ENCODE data around the gene RHBDL3. TPM values are rescaled to one million over a fixed set of nuclear protein-coding genes. Genes with fewer than 3 reads are reported as not detected.

The RHBDL3 gene
- total RNA-seq, 1 donor, result 0.09 TPM

DNA sequence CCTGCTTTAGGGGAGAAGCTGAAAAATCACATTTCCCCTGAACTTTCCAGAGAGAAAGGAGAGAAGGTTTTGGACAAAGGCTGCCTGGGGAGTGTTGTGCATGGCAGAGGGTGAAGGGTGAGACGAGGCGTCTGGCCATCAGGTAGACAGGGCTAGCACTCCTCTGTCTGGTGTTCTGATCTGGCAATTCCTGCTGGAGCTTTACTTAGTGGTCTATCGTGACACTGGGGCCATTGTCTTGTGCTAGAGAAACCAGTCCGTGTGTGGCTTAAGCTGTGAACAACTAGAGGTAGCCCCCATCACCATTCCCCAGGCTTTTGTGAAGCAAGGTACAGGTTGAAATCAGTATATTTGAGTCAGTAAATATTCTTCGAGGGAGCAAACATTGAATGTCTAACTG, 8.5 kb downstream of the RHBDL3 start:
- TF ChIP-seq, protein P1, sequence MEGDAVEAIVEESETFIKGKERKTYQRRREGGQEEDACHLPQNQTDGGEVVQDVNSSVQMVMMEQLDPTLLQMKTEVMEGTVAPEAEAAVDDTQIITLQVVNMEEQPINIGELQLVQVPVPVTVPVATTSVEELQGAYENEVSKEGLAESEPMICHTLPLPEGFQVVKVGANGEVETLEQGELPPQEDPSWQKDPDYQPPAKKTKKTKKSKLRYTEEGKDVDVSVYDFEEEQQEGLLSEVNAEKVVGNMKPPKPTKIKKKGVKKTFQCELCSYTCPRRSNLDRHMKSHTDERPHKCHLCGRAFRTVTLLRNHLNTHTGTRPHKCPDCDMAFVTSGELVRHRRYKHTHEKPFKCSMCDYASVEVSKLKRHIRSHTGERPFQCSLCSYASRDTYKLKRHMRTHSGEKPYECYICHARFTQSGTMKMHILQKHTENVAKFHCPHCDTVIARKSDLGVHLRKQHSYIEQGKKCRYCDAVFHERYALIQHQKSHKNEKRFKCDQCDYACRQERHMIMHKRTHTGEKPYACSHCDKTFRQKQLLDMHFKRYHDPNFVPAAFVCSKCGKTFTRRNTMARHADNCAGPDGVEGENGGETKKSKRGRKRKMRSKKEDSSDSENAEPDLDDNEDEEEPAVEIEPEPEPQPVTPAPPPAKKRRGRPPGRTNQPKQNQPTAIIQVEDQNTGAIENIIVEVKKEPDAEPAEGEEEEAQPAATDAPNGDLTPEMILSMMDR (IDR thresholded peaks at IDR 0.05; ENCODE audit: insufficient read depth, low read length), result no peak
- H3K4me3 ChIP-seq (ENCODE audit: low read depth, low read length), result no peak overlapping the region
- no peak for DNase-seq (ENCODE audit: low read depth)

- H3K4me3 ChIP-seq (ENCODE audit: low read depth, low read length), result no peak overlapping the region
- TF ChIP-seq, protein P1 (IDR thresholded peaks at IDR 0.05; ENCODE audit: insufficient read depth, low read length), result no peak
- DNase-seq (ENCODE audit: low read depth), result no peak
These were observed 9.0 kb downstream of the RHBDL3 start for GRCh38 chr17:32274643-32275042.

- TF ChIP-seq, protein P1 (IDR thresholded peaks at IDR 0.05; ENCODE audit: insufficient read depth, low read length), result no peak
- DNase-seq (ENCODE audit: low read depth), result peak; percentile 67
- no peak overlapping the region for H3K4me3 ChIP-seq (ENCODE audit: low read depth, low read length)
These were observed 9.7 kb downstream of the RHBDL3 start for GRCh38 chr17:32275060-32276042.

- H3K4me3 ChIP-seq (ENCODE audit: low read depth, low read length), result no peak overlapping the region
- DNase-seq (ENCODE audit: low read depth), result no peak
These were observed 10.6 kb downstream of the RHBDL3 start for GRCh38 chr17:32276171-32276601.

GRCh38 chr17:32277284-32277683, 11.7 kb downstream of the RHBDL3 start:
- TF ChIP-seq, protein P1 (IDR thresholded peaks at IDR 0.05; ENCODE audit: insufficient read depth, low read length), result no peak
- DNase-seq (ENCODE audit: low read depth), result peak; percentile 53
- H3K4me3 ChIP-seq (ENCODE audit: low read depth, low read length), result no peak overlapping the region

More at GRCh38 chr17:32276171-32276601, 10.6 kb downstream of the RHBDL3 start:
- TF ChIP-seq, protein P1 (IDR thresholded peaks at IDR 0.05; ENCODE audit: insufficient read depth, low read length), result no peak

DNA sequence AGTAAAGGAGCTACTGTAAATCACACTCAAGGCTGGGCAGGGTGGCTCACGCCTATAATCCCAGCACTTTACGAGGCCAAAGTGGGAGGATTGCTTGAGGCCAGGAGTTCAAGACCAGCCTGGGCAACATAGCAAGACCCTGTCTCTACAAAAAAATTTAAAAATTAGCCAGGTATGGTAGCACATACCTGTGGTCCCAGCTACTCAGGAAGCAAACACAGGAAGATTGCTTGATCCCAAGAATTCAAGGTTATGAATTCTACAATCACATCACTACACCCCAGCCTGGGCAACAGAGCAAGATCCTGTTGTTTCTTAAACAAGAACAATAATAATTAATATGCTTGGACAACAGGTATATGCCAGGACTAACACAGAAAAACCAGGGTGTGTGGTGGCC, 13.2 kb downstream of the RHBDL3 start:
- DNase-seq (ENCODE audit: low read depth), result no peak
- TF ChIP-seq, protein P1 (IDR thresholded peaks at IDR 0.05; ENCODE audit: insufficient read depth, low read length), result no peak

More for the DNA sequence above, 13.2 kb downstream of the RHBDL3 start:
- H3K4me3 ChIP-seq (ENCODE audit: low read depth, low read length), result no peak overlapping the region
